DMS53 treated with DMSO at 0.1 percent for 48 hours (cell line): Measurements from ENCODE around the gene ANKRD11.

ENCODE experiments used
- DNase-seq: peaks from one replicate; lab custom pipeline; 2025; ENCODE audit not compliant: unreplicated experiment; lab: John Stamatoyannopoulos, UW

Gene ANKRD11

GRCh38 chr16:89507214-89507833, 17.0 kb upstream of the ANKRD11 start:
- no peak for DNase-seq

- no peak for DNase-seq
These were observed 16.4 kb upstream of the ANKRD11 start for GRCh38 chr16:89506791-89507191.

- no peak for DNase-seq
These were observed 15.7 kb upstream of the ANKRD11 start for GRCh38 chr16:89506113-89506504.

- DNase-seq = no peak
These were observed 15.1 kb upstream of the ANKRD11 start for GRCh38 chr16:89505204-89506112.

GRCh38 chr16:89504091-89504490, 13.7 kb upstream of the ANKRD11 start:
- no peak for DNase-seq

- no peak for DNase-seq
These were observed 11.9 kb upstream of the ANKRD11 start for GRCh38 chr16:89502081-89502843.

- DNase-seq = no peak
These were observed 9.4 kb upstream of the ANKRD11 start for GRCh38 chr16:89499767-89500166.

- DNase-seq = no peak
These were observed 8.5 kb upstream of the ANKRD11 start for GRCh38 chr16:89498839-89499238.

- DNase-seq = no peak
These were observed 4.8 kb upstream of the ANKRD11 start for GRCh38 chr16:89495121-89495520.

- no peak for DNase-seq
These were observed 3.4 kb upstream of the ANKRD11 start for GRCh38 chr16:89493776-89494175.

- no peak for DNase-seq
These were observed 1.8 kb upstream of the ANKRD11 start for GRCh38 chr16:89491974-89492687.

GRCh38 chr16:89491238-89491869, 993 bp upstream of the ANKRD11 start:
- DNase-seq = no peak

- no peak for DNase-seq
These were observed 393 bp downstream of the ANKRD11 start for GRCh38 chr16:89489898-89490438.

- peak; percentile 24 for DNase-seq
These were observed 1.1 kb downstream of the ANKRD11 start for GRCh38 chr16:89489040-89489897.

GRCh38 chr16:89485701-89486246, 4.6 kb downstream of the ANKRD11 start:
- DNase-seq = no peak

GRCh38 chr16:89484923-89485679, 5.3 kb downstream of the ANKRD11 start:
- no peak for DNase-seq

GRCh38 chr16:89484041-89484501, 6.3 kb downstream of the ANKRD11 start:
- DNase-seq = no peak

GRCh38 chr16:89482817-89483205, 7.5 kb downstream of the ANKRD11 start:
- no peak for DNase-seq
